Prostate gland (tissue), 2 donors: Measurements from ENCODE around the gene SGK1. TPM values are rescaled to one million over a fixed set of nuclear protein-coding genes. Genes with fewer than 3 reads are reported as not detected.
"Not testable (repeated sequence)": the region's sequence is repeated elsewhere in the genome, so short reads cannot be mapped to it uniquely, and the experiment has no call there.

ENCODE experiments used
- DNase-seq: peaks from one replicate; pipeline ENCODE4 v3.0.0-alpha.2; 2019; ENCODE audit warnings: low spot score
- H3K27ac ChIP-seq, 2 donors: fragments of 200-600 bp; sonication (generic); 2 replicates each; pipeline ENCODE4 v1.5.1; 2017 to 2019
- H3K27me3 ChIP-seq: fragments of 200-600 bp; sonication (generic); replicated peaks from 2 replicates; pipeline ENCODE4 v1.5.1; 2019; ENCODE audit not compliant: insufficient read depth
- H3K36me3 ChIP-seq, 2 donors: fragments of 200-600 bp; sonication (generic); 1 replicate in 1 of 2; 2 replicates in 1 of 2; pipeline versions ENCODE4 v1.5.1 to v1.8.1; 2017 to 2019
- H3K4me1 ChIP-seq: fragments of 200-600 bp; sonication (generic); replicated peaks from 2 replicates; pipeline ENCODE4 v1.5.1; 2019
- H3K4me3 ChIP-seq, 2 donors: fragments of 200-600 bp; sonication (generic); 2 replicates each; pipeline ENCODE4 v1.5.1; 2017 to 2019
- H3K9me3 ChIP-seq: fragments of 200-600 bp; sonication (generic); 2 replicates; pipeline ENCODE4 v1.5.1; 2017
- POLR2A ChIP-seq: fragments of 450-650 bp; IDR thresholded peaks from one replicate; pipeline ENCODE4 v1.6.1; 2016; ENCODE audit warnings: antibody characterized with exemption, mild to moderate bottlenecking
- POLR2AphosphoS5 ChIP-seq: sonication (generic); formaldehyde crosslinking; IDR thresholded peaks from one replicate; pipeline ENCODE4 v1.6.1; 2017; ENCODE audit warnings: antibody characterized with exemption
- WGBS: methylation state at CpG from one replicate; pipeline ENCODE4 v1.1.5; 2018; 5-methylcytosine and 5-hydroxymethylcytosine counted together
- intact Hi-C: fragments of 100-400 bp; cut with DNase I; formaldehyde crosslinking; loops from one replicate; pipeline ENCODE4 v1.14.2; 2022
- total RNA-seq, 2 donors: library from RNA; depleted of rRNA; stranded (reverse); fragments of >200 nt; gene quantifications; one replicate each; pipeline ENCODE4 v1.1.0, GENCODE V29; 2016
- TF ChIP-seq, protein P1 (sequence below), 4 experiments: fragments of 200-600 bp in 2 of 4; fragments of 450-650 bp in 2 of 4; sonication (generic) in 2 of 4; IDR thresholded peaks; 1 replicate in 3 of 4; 2 replicates in 1 of 4; pipeline ENCODE4 v1.5.1; 2016 to 2019; ENCODE audit warnings: antibody characterized with exemption in 4 of 4, mild to moderate bottlenecking in 2 of 4, moderate library complexity in 2 of 4

SGK1 gene
- total RNA-seq, 2 donors from 2014 or later: 243 to 260 TPM

DNA sequence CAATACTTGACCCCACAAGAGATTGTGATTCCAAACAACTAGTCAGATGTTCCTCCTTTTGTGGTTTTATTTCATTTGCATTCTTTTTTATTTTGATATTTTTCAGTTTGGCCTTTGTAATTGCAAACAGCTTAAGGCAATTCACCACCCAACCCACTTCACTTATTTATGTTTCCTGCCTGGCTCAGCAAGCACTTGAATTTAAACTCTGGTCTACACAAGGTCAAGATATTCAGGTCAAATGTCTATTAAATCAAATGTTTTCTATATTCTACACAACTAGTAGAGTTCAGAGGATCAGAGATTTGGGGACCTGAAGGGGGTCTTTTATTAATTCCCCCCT, 100.1 kb downstream of the SGK1 start:
- intact Hi-C loops: no loop called here
- no peak for DNase-seq
- H3K36me3 ChIP-seq: no peaks in the 10 kb centered on the region
- no peaks in the 10 kb centered on the region for H3K27me3 ChIP-seq
- no peaks in the 10 kb centered on the region for H3K9me3 ChIP-seq
- H3K4me1 ChIP-seq: no peaks in the 10 kb centered on the region
- no peak overlapping the region for H3K4me3 ChIP-seq
- no peak overlapping the region for H3K27ac ChIP-seq
- TF ChIP-seq POLR2AphosphoS5 (no peak), POLR2A (no peak)
- TF ChIP-seq, protein P1, sequence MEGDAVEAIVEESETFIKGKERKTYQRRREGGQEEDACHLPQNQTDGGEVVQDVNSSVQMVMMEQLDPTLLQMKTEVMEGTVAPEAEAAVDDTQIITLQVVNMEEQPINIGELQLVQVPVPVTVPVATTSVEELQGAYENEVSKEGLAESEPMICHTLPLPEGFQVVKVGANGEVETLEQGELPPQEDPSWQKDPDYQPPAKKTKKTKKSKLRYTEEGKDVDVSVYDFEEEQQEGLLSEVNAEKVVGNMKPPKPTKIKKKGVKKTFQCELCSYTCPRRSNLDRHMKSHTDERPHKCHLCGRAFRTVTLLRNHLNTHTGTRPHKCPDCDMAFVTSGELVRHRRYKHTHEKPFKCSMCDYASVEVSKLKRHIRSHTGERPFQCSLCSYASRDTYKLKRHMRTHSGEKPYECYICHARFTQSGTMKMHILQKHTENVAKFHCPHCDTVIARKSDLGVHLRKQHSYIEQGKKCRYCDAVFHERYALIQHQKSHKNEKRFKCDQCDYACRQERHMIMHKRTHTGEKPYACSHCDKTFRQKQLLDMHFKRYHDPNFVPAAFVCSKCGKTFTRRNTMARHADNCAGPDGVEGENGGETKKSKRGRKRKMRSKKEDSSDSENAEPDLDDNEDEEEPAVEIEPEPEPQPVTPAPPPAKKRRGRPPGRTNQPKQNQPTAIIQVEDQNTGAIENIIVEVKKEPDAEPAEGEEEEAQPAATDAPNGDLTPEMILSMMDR (IDR thresholded peaks at IDR 0.05): no peak

DNA sequence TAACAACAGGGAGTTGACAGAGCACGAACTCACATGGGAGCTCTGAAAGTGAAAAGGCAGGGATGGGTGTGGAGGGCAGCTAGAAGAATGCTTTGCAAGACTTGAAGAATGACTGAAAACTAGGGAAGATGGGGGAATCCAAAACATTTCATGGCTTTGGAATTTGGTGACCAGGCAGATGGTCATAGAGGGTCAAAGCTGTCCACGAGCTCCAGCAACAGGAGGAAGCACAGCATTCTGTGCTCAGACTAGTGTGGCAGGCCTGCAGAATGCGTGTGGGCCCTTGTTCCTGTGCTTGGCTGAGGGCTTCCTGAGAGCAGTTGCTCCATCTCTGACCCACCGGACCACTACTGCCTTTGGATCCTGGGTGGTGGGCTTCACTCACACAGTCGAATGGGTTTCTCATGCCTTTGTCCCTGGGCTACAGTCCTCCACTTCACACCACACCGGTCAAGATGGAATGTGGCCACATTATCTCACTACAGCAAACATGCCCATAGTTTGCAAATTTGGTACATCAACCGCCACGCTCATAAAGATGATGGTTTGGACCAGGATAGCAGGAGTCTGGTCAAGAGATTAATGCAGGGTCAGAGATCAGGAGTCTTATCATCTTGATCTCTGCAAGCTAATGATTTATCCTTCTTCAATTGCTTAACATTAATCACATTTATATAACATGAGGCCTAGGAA, 100.7 kb downstream of the SGK1 start:
- Histone ChIP-seq H3K9me3 (no peaks in the 10 kb centered on the region), H3K27ac (no peak overlapping the region), H3K36me3 (no peaks in the 10 kb centered on the region), H3K4me3 (no peak overlapping the region), H3K4me1 (no peaks in the 10 kb centered on the region), H3K27me3 (no peaks in the 10 kb centered on the region)
- no peak for DNase-seq
- WGBS: 95% methylated on average over 8 of the region's 8 CpGs
- TF ChIP-seq POLR2A: no peak
- no peak for TF ChIP-seq POLR2AphosphoS5
- TF ChIP-seq, protein P1 (IDR thresholded peaks at IDR 0.05): no peak
- intact Hi-C loops: no loop called here

DNA sequence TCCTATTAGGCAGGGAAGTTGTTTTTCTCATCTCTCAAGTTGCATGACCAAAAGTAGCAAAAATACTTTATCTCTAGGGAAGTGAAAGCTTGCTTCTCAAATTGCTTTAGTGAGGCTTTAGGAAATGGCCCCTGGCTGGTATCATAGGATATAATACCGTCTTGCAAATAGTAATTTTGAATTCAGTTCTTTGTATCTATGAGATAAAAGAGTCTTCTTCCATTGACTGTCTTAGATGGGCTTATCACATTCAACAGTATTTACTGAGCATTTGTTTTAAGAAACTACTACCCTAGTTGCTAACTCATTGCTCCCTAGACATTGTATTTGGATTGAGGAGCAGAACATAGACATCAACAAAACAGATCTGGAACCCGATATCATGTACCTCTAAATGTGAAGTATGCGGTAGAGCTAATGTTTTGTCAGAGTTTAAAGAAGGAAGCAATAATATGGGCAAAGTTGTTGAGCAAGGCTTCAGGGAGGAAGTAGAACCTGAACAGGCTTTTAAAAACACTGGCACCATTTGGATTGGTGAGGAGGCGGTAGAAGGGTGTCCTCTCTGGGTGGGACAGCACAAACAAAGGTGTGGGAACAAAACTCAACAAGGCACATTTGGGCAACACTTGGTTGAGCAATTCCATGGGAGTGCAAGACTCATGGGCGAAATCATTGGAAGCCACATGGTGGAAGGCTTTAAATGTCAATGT, 101.5 kb downstream of the SGK1 start:
- intact Hi-C loops: no loop called here
- H3K9me3 ChIP-seq: no peaks in the 10 kb centered on the region
- no peaks in the 10 kb centered on the region for H3K27me3 ChIP-seq
- 89% methylated on average over 5 of the region's 5 CpGs for WGBS
- no peak overlapping the region for H3K27ac ChIP-seq
- no peak for DNase-seq
- H3K4me3 ChIP-seq: no peak overlapping the region
- no peaks in the 10 kb centered on the region for H3K36me3 ChIP-seq
- TF ChIP-seq, protein P1 (IDR thresholded peaks at IDR 0.05): no peak
- TF ChIP-seq POLR2A (no peak), POLR2AphosphoS5 (no peak)
- H3K4me1 ChIP-seq: no peaks in the 10 kb centered on the region

DNA sequence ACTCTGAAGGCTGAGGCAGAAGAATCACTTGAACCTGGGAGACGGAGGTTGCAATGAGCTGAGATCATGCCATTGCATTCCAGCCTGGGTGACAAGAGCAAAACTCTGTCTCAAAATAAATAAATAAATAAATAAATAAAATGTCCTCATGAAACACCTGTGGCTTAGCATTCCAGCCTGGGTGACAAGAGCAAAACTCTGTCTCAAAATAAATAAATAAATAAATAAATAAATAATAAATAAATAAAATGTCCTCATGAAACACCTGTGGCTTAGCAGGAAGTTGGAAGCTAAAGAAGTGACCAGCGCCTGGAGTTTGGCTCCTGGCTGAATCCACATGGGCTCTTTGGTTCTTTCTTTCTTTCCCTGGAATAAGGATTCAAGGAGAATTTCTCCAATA, 104.5 kb downstream of the SGK1 start:
- H3K36me3 ChIP-seq, H3K27ac ChIP-seq, intact Hi-C loops, H3K4me3 ChIP-seq, H3K9me3 ChIP-seq, H3K4me1 ChIP-seq, H3K27me3 ChIP-seq, DNase-seq: not testable (repeated sequence)
- WGBS: 99% methylated on average over 2 of the region's 2 CpGs

DNA sequence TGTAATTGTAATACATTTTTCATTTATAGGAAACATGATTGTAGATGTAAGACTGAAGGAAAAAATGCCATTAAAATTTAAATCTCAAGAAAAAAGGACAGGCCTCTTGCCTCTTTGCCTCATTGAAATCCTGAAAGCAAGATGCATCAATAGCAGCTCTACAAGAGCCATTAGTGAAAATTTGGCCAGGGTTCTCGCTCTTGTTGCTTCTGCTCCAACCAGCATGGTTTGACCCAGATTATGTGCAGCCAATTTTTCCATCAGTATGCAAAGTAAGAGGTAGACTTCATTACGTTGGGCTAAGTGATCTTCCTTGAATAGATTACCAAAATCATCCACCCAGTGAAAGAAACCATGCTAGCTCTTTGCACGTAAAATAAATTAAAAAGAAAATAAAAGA, 106.6 kb downstream of the SGK1 start:
- Histone ChIP-seq H3K4me1 (no peaks in the 10 kb centered on the region), H3K27ac (no peak overlapping the region), H3K4me3 (no peak overlapping the region), H3K9me3 (no peaks in the 10 kb centered on the region), H3K27me3 (no peaks in the 10 kb centered on the region), H3K36me3 (no peaks in the 10 kb centered on the region)
- intact Hi-C loops: no loop called here
- TF ChIP-seq POLR2AphosphoS5: no peak
- TF ChIP-seq, protein P1 (IDR thresholded peaks at IDR 0.05): no peak
- DNase-seq: no peak
- 92% methylated on average over 3 of the region's 3 CpGs for WGBS
